Transverse colon (tissue), 4 donors: ENCODE results near the gene FREM2. TPM values are rescaled to one million over a fixed set of nuclear protein-coding genes. Genes with fewer than 3 reads are reported as not detected.

Experiments used
- DNase-seq: peaks from one replicate; pipeline ENCODE4 v3.0.0-alpha.2; 2019
- H3K27ac ChIP-seq, 4 donors: fragments of 200-600 bp; sonication (generic); 2 replicates each; pipeline ENCODE4 v1.5.1; 2016 to 2018; ENCODE audit warnings: inconsistent platforms in 4 of 4
- H3K27me3 ChIP-seq: fragments of 200-600 bp; sonication (generic); 2 replicates; pipeline ENCODE4 v1.5.1; 2017; ENCODE audit warnings: inconsistent platforms
- H3K36me3 ChIP-seq, 4 donors: fragments of 200-600 bp; sonication (generic); 2 replicates each; pipeline ENCODE4 v1.5.1; 2017 to 2019; ENCODE audit warnings: inconsistent platforms in 4 of 4
- H3K4me1 ChIP-seq, 4 donors: fragments of 200-600 bp; sonication (generic); 2 replicates each; pipeline ENCODE4 v1.5.1; 2017 to 2020; ENCODE audit warnings: inconsistent platforms in 4 of 4
- H3K4me3 ChIP-seq, 4 donors: fragments of 200-600 bp; sonication (generic); 1 replicate in 1 of 4; 2 replicates in 3 of 4; pipeline versions ENCODE4 v1.5.1 to v1.6.1; 2017 to 2019; ENCODE audit warnings: inconsistent platforms in 4 of 4
- H3K9me3 ChIP-seq, 2 donors: fragments of 200-600 bp; sonication (generic); 2 replicates each; pipeline ENCODE4 v1.5.1; 2017 to 2019; ENCODE audit warnings: inconsistent platforms in 2 of 2
- EP300 ChIP-seq: sonication (generic); formaldehyde crosslinking; IDR thresholded peaks from one replicate; pipeline ENCODE4 v1.6.1; 2017; ENCODE audit warnings: antibody characterized with exemption, low read depth
- POLR2A ChIP-seq: fragments of 450-650 bp; IDR thresholded peaks from one replicate; pipeline ENCODE4 v1.6.1; 2016; ENCODE audit warnings: antibody characterized with exemption, mild to moderate bottlenecking, moderate library complexity
- POLR2AphosphoS5 ChIP-seq, 3 donors: sonication (generic); formaldehyde crosslinking; IDR thresholded peaks; one replicate each; pipeline ENCODE4 v1.6.1; 2016; ENCODE audit warnings: antibody characterized with exemption in 3 of 3
- WGBS, 2 donors: methylation state at CpG; one replicate each; pipeline ENCODE4 v1.1.5; 2018; ENCODE audit warnings: low coverage in 1 of 2; 5-methylcytosine and 5-hydroxymethylcytosine counted together
- in situ Hi-C, 4 donors: fragments of 200-750 bp; cut with MboI; loops; one replicate each; pipeline versions ENCODE4 v1.15.0 to v1.15.1; 2017; ENCODE audit warnings: low sequenced_read_pairs in 3 of 4, low pct_ligation_motif_present in 1 of 4, low pct_unique_long_range_greater_than_20kb in 1 of 4
- intact Hi-C: fragments of 100-400 bp; cut with DNase I; formaldehyde crosslinking; loops from one replicate; pipeline ENCODE4 v1.15.1; 2023; ENCODE audit warnings: low total_unique reads
- total RNA-seq, 4 donors: library from RNA; depleted of rRNA; stranded (reverse); fragments of >200 nt; gene quantifications; one replicate each; pipeline ENCODE4 v1.1.0, GENCODE V29; 2016
- TF ChIP-seq, protein P1 (sequence below), 5 experiments: fragments of 200-600 bp in 3 of 5; fragments of 450-650 bp in 2 of 5; sonication (generic) in 3 of 5; IDR thresholded peaks; 1 replicate in 2 of 5; 2 replicates in 3 of 5; pipeline ENCODE4 v1.5.1; 2016 to 2017; ENCODE audit warnings: antibody characterized with exemption in 5 of 5, inconsistent platforms in 3 of 5, mild to moderate bottlenecking in 2 of 5, moderate library complexity in 1 of 5

Gene FREM2
- total RNA-seq, 4 donors from 2014 or later = 0.40 to 2.2 (median 1.2) TPM

DNA sequence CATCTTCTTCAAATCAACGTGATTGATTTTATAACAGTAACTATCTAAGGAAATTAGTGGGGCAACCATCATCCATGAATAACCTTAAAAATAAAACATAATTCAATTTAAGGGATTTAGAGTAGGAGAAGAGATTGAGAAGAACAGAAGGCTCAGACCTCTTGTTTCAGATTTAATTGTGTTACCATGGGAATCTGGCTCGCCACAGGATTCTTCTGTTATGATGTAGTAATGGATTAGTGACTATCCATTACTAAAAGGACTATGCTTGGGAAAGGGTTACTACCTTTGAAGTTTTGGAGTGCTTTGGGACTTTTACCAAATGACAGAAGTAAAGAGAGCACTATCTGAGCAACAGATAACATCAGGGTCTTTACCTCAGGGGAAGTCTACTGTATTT is 13.2 kb downstream of the FREM2 start:
- Histone ChIP-seq H3K27ac (no peak overlapping the region), H3K27me3 (no peaks in the 10 kb centered on the region), H3K4me3 (no peak overlapping the region), H3K36me3 (no peaks in the 10 kb centered on the region), H3K4me1 (no peaks in the 10 kb centered on the region), H3K9me3 (no peaks in the 10 kb centered on the region)
- intact Hi-C loops (no loop called here), in situ Hi-C loops (no loop called here)
- DNase-seq = no peak
- TF ChIP-seq POLR2AphosphoS5 (IDR thresholded peaks at IDR 0.05) = no peak
- TF ChIP-seq EP300 = no peak
- TF ChIP-seq POLR2A = no peak
- 79 to 84% methylated on average over 2 of the region's 2 CpGs for WGBS, 2 donors

DNA sequence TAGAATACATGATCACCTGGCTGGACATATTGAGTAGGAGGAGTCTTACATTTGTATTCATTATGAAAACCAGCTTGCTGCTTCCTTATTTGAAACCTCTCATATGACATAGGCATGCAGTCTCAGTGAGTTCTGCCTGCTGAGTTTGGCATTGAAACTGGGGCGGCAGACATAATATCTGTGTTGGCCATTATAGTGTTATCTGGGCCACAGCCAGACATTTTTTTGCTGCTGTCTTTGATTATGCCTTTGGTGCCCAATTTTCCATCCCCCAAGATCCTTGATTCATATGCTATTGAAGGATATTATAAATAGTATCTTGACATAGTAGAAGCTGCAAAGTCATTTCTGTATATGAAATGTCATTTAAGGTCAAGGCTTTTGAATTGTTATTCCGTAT is 15.8 kb downstream of the FREM2 start:
- no peaks in the 10 kb centered on the region for H3K36me3 ChIP-seq
- in situ Hi-C loops (no loop called here), intact Hi-C loops (loop anchor here (2.0 kb wide), 1 partner anchor 20 kb away; no protein-coding TSS in a partner anchor)
- no peak overlapping the region for H3K27ac ChIP-seq
- WGBS, 2 donors = 61 to 87% methylated on average over 2 of the region's 2 CpGs
- no peaks in the 10 kb centered on the region for H3K27me3 ChIP-seq
- H3K4me3 ChIP-seq = no peak overlapping the region
- H3K9me3 ChIP-seq = no peaks in the 10 kb centered on the region
- no peak for DNase-seq
- no peaks in the 10 kb centered on the region for H3K4me1 ChIP-seq
- TF ChIP-seq POLR2A = no peak
- TF ChIP-seq EP300 = no peak
- TF ChIP-seq, protein P1, sequence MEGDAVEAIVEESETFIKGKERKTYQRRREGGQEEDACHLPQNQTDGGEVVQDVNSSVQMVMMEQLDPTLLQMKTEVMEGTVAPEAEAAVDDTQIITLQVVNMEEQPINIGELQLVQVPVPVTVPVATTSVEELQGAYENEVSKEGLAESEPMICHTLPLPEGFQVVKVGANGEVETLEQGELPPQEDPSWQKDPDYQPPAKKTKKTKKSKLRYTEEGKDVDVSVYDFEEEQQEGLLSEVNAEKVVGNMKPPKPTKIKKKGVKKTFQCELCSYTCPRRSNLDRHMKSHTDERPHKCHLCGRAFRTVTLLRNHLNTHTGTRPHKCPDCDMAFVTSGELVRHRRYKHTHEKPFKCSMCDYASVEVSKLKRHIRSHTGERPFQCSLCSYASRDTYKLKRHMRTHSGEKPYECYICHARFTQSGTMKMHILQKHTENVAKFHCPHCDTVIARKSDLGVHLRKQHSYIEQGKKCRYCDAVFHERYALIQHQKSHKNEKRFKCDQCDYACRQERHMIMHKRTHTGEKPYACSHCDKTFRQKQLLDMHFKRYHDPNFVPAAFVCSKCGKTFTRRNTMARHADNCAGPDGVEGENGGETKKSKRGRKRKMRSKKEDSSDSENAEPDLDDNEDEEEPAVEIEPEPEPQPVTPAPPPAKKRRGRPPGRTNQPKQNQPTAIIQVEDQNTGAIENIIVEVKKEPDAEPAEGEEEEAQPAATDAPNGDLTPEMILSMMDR (IDR thresholded peaks at IDR 0.05) = no peak
- no peak for TF ChIP-seq POLR2AphosphoS5 (IDR thresholded peaks at IDR 0.05)

DNA sequence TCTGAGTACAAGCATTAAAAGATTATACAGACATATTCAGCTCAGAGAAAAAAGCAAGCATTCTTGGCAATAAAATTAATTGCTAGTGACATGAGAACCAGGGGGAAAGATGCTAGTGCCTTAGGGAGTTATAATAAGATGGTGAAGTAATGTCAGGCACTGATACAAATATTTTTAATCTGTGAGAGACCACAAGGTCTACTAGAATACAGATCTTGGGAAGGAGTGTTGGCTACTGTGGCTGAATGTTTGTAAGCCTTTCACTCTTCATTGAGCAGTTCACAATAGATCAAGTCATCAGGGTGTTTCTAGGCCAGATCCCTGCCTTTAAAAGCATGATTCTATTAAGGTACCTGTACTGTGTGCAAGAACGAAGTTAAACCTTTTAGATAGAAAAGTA is 16.4 kb downstream of the FREM2 start:
- intact Hi-C loops (loop anchor here (2.0 kb wide), 1 partner anchor 20 kb away; no protein-coding TSS in a partner anchor), in situ Hi-C loops (no loop called here)
- H3K36me3 ChIP-seq = no peaks in the 10 kb centered on the region
- H3K9me3 ChIP-seq = no peaks in the 10 kb centered on the region
- H3K27ac ChIP-seq = no peak overlapping the region
- TF ChIP-seq, protein P1 (IDR thresholded peaks at IDR 0.05) = no peak
- TF ChIP-seq EP300 = no peak
- no peak for TF ChIP-seq POLR2AphosphoS5 (IDR thresholded peaks at IDR 0.05)
- no peak for TF ChIP-seq POLR2A
- WGBS, 2 donors = 66 to 80% methylated on average over 1 of the region's 1 CpG
- H3K4me1 ChIP-seq = no peaks in the 10 kb centered on the region
- H3K27me3 ChIP-seq = no peaks in the 10 kb centered on the region
- no peak for DNase-seq
- H3K4me3 ChIP-seq = no peak overlapping the region

DNA sequence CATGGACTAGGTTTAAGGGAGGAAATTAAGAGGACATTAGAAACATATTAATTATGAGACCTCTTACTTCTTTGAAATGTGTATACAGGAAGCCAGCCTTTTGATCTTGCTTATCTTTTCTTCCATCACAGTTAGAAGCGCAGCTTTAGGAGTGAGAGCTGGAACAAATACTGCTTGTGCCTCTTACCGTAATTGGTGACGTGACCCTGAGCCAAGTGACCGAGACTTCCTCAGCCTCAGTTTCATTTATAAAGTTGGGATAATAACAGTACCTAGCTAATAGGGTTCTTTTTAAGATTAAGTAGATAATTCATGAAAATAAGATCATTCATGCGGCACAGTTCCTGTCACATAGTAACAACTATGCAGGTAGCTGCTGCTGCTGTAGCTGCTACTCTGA is 18.5 kb downstream of the FREM2 start:
- TF ChIP-seq, protein P1 (IDR thresholded peaks at IDR 0.05) = no peak
- TF ChIP-seq POLR2AphosphoS5 (IDR thresholded peaks at IDR 0.05) (no peak), EP300 (no peak), POLR2A (no peak)
- Histone ChIP-seq H3K4me3 (no peak overlapping the region), H3K9me3 (no peaks in the 10 kb centered on the region), H3K36me3 (no peaks in the 10 kb centered on the region), H3K27ac (no peak overlapping the region), H3K27me3 (no peaks in the 10 kb centered on the region), H3K4me1 (no peaks in the 10 kb centered on the region)
- no peak for DNase-seq
- intact Hi-C loops (no loop called here), in situ Hi-C loops (no loop called here)
- 82 to 87% methylated on average over 5 of the region's 5 CpGs for WGBS, 2 donors

DNA sequence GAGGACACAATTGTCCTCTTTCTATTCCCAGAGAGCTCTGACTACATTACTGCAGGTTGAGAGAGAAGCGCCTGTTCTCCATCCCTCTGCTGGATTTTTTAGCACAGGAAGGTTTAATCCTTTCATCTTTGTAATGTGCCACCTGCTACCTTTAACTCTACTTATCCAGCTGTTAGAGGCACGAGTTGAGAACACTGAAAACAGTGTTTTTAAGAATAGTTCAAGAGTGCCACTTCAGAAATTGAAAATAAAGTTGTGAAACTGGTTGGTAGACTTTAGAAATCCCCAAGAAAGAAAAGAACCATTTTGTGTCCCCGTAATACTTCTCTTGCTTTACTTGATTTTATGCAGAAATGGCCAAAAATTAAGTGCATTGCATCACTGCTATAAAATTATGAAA is 20.6 kb downstream of the FREM2 start:
- TF ChIP-seq, protein P1 (IDR thresholded peaks at IDR 0.05) = no peak
- TF ChIP-seq POLR2AphosphoS5 (IDR thresholded peaks at IDR 0.05) (no peak), EP300 (no peak), POLR2A (no peak)
- 56 to 70% methylated on average over 3 of the region's 3 CpGs for WGBS, 2 donors

More for the DNA sequence above, 20.6 kb downstream of the FREM2 start:
- Histone ChIP-seq H3K9me3 (no peaks in the 10 kb centered on the region), H3K4me3 (no peak overlapping the region), H3K4me1 (no peaks in the 10 kb centered on the region), H3K27ac (no peak overlapping the region), H3K27me3 (no peaks in the 10 kb centered on the region), H3K36me3 (no peaks in the 10 kb centered on the region)
- DNase-seq = no peak
- in situ Hi-C loops = no loop called here
- intact Hi-C loops = no loop called here
